H9 (cell line): Measurements from ENCODE around the gene GPR173. TPM values are rescaled to one million over a fixed set of nuclear protein-coding genes. Genes with fewer than 3 reads are reported as not detected.
A peak's percentile ranks its signal among the peaks of the same experiment; 100 is the strongest.

Experiments used
- DNase-seq: peaks from one replicate; pipeline ENCODE4 v3.0.0-alpha.2; 2017
- H2AFZ ChIP-seq: one replicate; pipeline ENCODE4 v1.6.1; 2013; ENCODE audit warnings: mild to moderate bottlenecking, low read length, control low read depth, moderate library complexity
- H2AK5ac ChIP-seq: 2 replicates; pipeline ENCODE4 v1.6.1; 2013; ENCODE audit warnings: low read length, control low read depth, mixed read lengths; ENCODE audit not compliant: insufficient read length
- H2BK120ac ChIP-seq: one replicate; pipeline ENCODE4 v1.6.1; 2013; ENCODE audit warnings: low read depth, mild to moderate bottlenecking, low read length, control low read depth, inconsistent platforms; ENCODE audit not compliant: poor library complexity, severe bottlenecking
- H2BK12ac ChIP-seq: 2 replicates; pipeline ENCODE4 v1.6.1; 2013; ENCODE audit warnings: low read length, control low read depth, mixed read lengths, low read depth; ENCODE audit not compliant: insufficient read length
- H2BK15ac ChIP-seq: 2 replicates; pipeline ENCODE4 v1.6.1; 2013; ENCODE audit warnings: low read depth, low read length, control low read depth
- H2BK20ac ChIP-seq: one replicate; pipeline ENCODE4 v1.6.1; 2013; ENCODE audit warnings: low read depth, mild to moderate bottlenecking, low read length, control low read depth, inconsistent platforms; ENCODE audit not compliant: poor library complexity, severe bottlenecking
- H2BK5ac ChIP-seq: 2 replicates; pipeline ENCODE4 v1.6.1; 2013; ENCODE audit warnings: low read length, control low read depth, mixed read lengths; ENCODE audit not compliant: insufficient read length
- H3K14ac ChIP-seq: 2 replicates; pipeline ENCODE4 v1.6.1; 2013; ENCODE audit warnings: low read length, control low read depth; ENCODE audit not compliant: insufficient read depth
- H3K18ac ChIP-seq: 2 replicates; pipeline ENCODE4 v1.6.1; 2013; ENCODE audit warnings: low read depth, mild to moderate bottlenecking, mixed read lengths, low read length, control low read depth; ENCODE audit not compliant: insufficient read length
- H3K23ac ChIP-seq: 2 replicates; pipeline ENCODE4 v1.6.1; 2013; ENCODE audit warnings: low read length, control low read depth, mixed read lengths, low read depth; ENCODE audit not compliant: insufficient read length
- H3K23me2 ChIP-seq: 2 replicates; pipeline ENCODE4 v1.6.1; 2013; ENCODE audit warnings: low read depth, mild to moderate bottlenecking, mixed read lengths, low read length, control low read depth; ENCODE audit not compliant: insufficient read length, poor library complexity, severe bottlenecking
- H3K27ac ChIP-seq: 2 replicates; pipeline ENCODE4 v1.5.1; 2013; ENCODE audit warnings: low read length, control low read depth, mixed read lengths, low read depth; ENCODE audit not compliant: insufficient read length
- H3K27me3 ChIP-seq: 2 replicates; pipeline ENCODE4 v1.6.1; 2013; ENCODE audit warnings: low read length, control low read depth, inconsistent platforms; ENCODE audit not compliant: insufficient read depth
- H3K4ac ChIP-seq: 2 replicates; pipeline ENCODE4 v1.6.1; 2013; ENCODE audit warnings: low read depth, mild to moderate bottlenecking, control low read depth, inconsistent platforms, low read length, moderate library complexity
- H3K4me1 ChIP-seq: 2 replicates; pipeline ENCODE4 v1.6.1; 2013; ENCODE audit warnings: low read length, control low read depth, inconsistent platforms; ENCODE audit not compliant: insufficient read depth
- H3K4me2 ChIP-seq: 2 replicates; pipeline ENCODE4 v1.6.1; 2013; ENCODE audit warnings: low read length, control low read depth, mixed read lengths; ENCODE audit not compliant: insufficient read length, insufficient read depth
- H3K56ac ChIP-seq: 2 replicates; pipeline ENCODE4 v1.6.1; 2013; ENCODE audit warnings: low read depth, mild to moderate bottlenecking, mixed read lengths, low read length, control low read depth; ENCODE audit not compliant: insufficient read length
- H3K79me1 ChIP-seq: 2 replicates; pipeline ENCODE4 v1.6.1; 2013; ENCODE audit warnings: low read depth, mild to moderate bottlenecking, moderate library complexity, low read length, control low read depth, inconsistent platforms; ENCODE audit not compliant: insufficient read depth, poor library complexity, severe bottlenecking
- H3K79me2 ChIP-seq: 2 replicates; pipeline ENCODE4 v1.6.1; 2013; ENCODE audit warnings: low read length, control low read depth, inconsistent platforms; ENCODE audit not compliant: insufficient read depth
- H3K9ac ChIP-seq: 2 replicates; pipeline ENCODE4 v1.6.1; 2013; ENCODE audit warnings: low read length, control low read depth, mixed read lengths; ENCODE audit not compliant: insufficient read length; ENCODE audit errors: extremely low read depth
- H3K9me3 ChIP-seq: one replicate; pipeline ENCODE4 v1.6.1; 2013; ENCODE audit warnings: low read depth, low read length, inconsistent platforms; ENCODE audit not compliant: control insufficient read depth
- H3T11ph ChIP-seq: one replicate; pipeline ENCODE4 v1.6.1; 2013; ENCODE audit warnings: mild to moderate bottlenecking, low read length, control low read depth, inconsistent platforms
- H4K20me1 ChIP-seq: one replicate; pipeline ENCODE4 v1.6.1; 2013; ENCODE audit not compliant: control insufficient read depth, insufficient read length, insufficient read depth
- H4K5ac ChIP-seq: 2 replicates; pipeline ENCODE4 v1.6.1; 2013; ENCODE audit warnings: low read depth, mild to moderate bottlenecking, mixed read lengths, low read length, control low read depth; ENCODE audit not compliant: insufficient read length
- H4K8ac ChIP-seq: replicated peaks from 2 replicates; pipeline ENCODE4 v1.6.1; 2013; ENCODE audit warnings: low read length, control low read depth, mixed read lengths, low read depth; ENCODE audit not compliant: insufficient read length
- H4K91ac ChIP-seq: 2 replicates; pipeline ENCODE4 v1.6.1; 2013; ENCODE audit warnings: low read depth, mild to moderate bottlenecking, moderate library complexity, mixed read lengths, low read length, control low read depth; ENCODE audit not compliant: insufficient read length
- H3K27ac Mint-ChIP-seq, 3 experiments: 2 replicates in 2 of 3; 3 replicates in 1 of 3; pipeline ENCODE4 v1.8.0; 2020 to 2021; ENCODE audit warnings: mixed read lengths in 3 of 3, mild to moderate bottlenecking in 1 of 3, moderate library complexity in 1 of 3
- H3K27me3 Mint-ChIP-seq: 2 replicates; pipeline ENCODE4 v1.8.0; 2021; ENCODE audit warnings: low read depth, mild to moderate bottlenecking, moderate library complexity, mixed read lengths
- H3K36me3 Mint-ChIP-seq, 3 experiments: 2 replicates in 2 of 3; 3 replicates in 1 of 3; pipeline ENCODE4 v1.8.0; 2020 to 2021; ENCODE audit warnings: low read depth in 3 of 3, mixed read lengths in 3 of 3; ENCODE audit not compliant: insufficient read depth in 1 of 3
- H3K4me1 Mint-ChIP-seq, 2 experiments: 2 replicates each; pipeline ENCODE4 v1.8.0; 2020; ENCODE audit warnings: mixed read lengths in 2 of 2
- H3K4me3 Mint-ChIP-seq, 2 experiments: 2 replicates in 1 of 2; 3 replicates in 1 of 2; pipeline ENCODE4 v1.8.0; 2020 to 2021; ENCODE audit warnings: mild to moderate bottlenecking in 2 of 2, mixed read lengths in 2 of 2, moderate library complexity in 1 of 2
- H3K9me3 Mint-ChIP-seq, 2 experiments: 2 replicates in 1 of 2; 3 replicates in 1 of 2; pipeline ENCODE4 v1.8.0; 2020; ENCODE audit warnings: mild to moderate bottlenecking in 2 of 2, mixed read lengths in 2 of 2, moderate library complexity in 1 of 2
- WGBS: extraction: QIAGEN DNeasy Blood & Tissue Kit; methylation state at CpG from one replicate; pipeline ENCODE4 v1.1.7; 2013; ENCODE audit warnings: missing lambda C conversion rate, low lambda C conversion rate, mixed read lengths; ENCODE audit not compliant: insufficient read length; ENCODE audit errors: extremely low coverage; 5-methylcytosine and 5-hydroxymethylcytosine counted together
- total RNA-seq: library from RNA; stranded (reverse); gene quantifications from 2 replicates; pipeline ENCODE4 v1.2.1, GENCODE V29; 2021
- TF ChIP-seq, protein P1 (sequence below): fragments of 200-600 bp; sonication (generic); conservative IDR thresholded peaks from 3 replicates; pipeline ENCODE4 v1.8.0; 2021; ENCODE audit warnings: antibody characterized with exemption, mild to moderate bottlenecking

GPR173 gene
- total RNA-seq, 1 experiment from 2014 or later = 5.4 TPM

GRCh38 chrX:53095796-53096195, 47.2 kb downstream of the GPR173 start:
- H3K9me3 ChIP-seq = peaks cover 15% of the 10 kb centered on the region
- TF ChIP-seq, protein P1, sequence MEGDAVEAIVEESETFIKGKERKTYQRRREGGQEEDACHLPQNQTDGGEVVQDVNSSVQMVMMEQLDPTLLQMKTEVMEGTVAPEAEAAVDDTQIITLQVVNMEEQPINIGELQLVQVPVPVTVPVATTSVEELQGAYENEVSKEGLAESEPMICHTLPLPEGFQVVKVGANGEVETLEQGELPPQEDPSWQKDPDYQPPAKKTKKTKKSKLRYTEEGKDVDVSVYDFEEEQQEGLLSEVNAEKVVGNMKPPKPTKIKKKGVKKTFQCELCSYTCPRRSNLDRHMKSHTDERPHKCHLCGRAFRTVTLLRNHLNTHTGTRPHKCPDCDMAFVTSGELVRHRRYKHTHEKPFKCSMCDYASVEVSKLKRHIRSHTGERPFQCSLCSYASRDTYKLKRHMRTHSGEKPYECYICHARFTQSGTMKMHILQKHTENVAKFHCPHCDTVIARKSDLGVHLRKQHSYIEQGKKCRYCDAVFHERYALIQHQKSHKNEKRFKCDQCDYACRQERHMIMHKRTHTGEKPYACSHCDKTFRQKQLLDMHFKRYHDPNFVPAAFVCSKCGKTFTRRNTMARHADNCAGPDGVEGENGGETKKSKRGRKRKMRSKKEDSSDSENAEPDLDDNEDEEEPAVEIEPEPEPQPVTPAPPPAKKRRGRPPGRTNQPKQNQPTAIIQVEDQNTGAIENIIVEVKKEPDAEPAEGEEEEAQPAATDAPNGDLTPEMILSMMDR = no peak
- H3K9me3 Mint-ChIP-seq = peaks cover 45 to 59% of the 10 kb centered on the region in 2 experiments
- H3T11ph ChIP-seq = no peak overlapping the region
- no peak overlapping the region for H2BK20ac ChIP-seq
- no peaks in the 10 kb centered on the region for H4K20me1 ChIP-seq
- no peak overlapping the region for H3K14ac ChIP-seq
- H2BK120ac ChIP-seq = no peak overlapping the region
- no peaks in the 10 kb centered on the region for H3K79me2 ChIP-seq
- no peak overlapping the region for H3K27ac ChIP-seq
- no peak overlapping the region for H4K5ac ChIP-seq
- no peaks in the 10 kb centered on the region for H3K4me1 ChIP-seq
- no peak overlapping the region for H2BK12ac ChIP-seq
- no peak overlapping the region for H2BK5ac ChIP-seq
- H3K4ac ChIP-seq = no peak overlapping the region
- no peak overlapping the region for H2AK5ac ChIP-seq
- H3K18ac ChIP-seq = no peak overlapping the region
- H3K56ac ChIP-seq = no peak overlapping the region
- peak overlapping the region in 1 of 2 experiments; percentile 10; a peak in 1 of 5 replicates for H3K4me3 Mint-ChIP-seq
- H3K4me2 ChIP-seq = no peak overlapping the region
- H2AFZ ChIP-seq = no peak overlapping the region
- H3K79me1 ChIP-seq = no peaks in the 10 kb centered on the region
- no peak overlapping the region for H2BK15ac ChIP-seq
- H3K27ac Mint-ChIP-seq = no peak overlapping the region
- H3K27me3 ChIP-seq = no peaks in the 10 kb centered on the region
- no peak overlapping the region for H4K91ac ChIP-seq
- peaks cover 3% of the 10 kb centered on the region for H3K23me2 ChIP-seq
- no peaks in the 10 kb centered on the region; the same call in 1 of the 2 replicates for H3K27me3 Mint-ChIP-seq
- H3K36me3 Mint-ChIP-seq = peaks cover 6 to 10% (median 7%) of the 10 kb centered on the region in 3 experiments; a peak in 6 of 7 replicates
- H3K9ac ChIP-seq = no peak overlapping the region
- no peak for DNase-seq
- H4K8ac ChIP-seq = no peak overlapping the region
- WGBS = no CpG with 5 or more reads among the region's 3 CpGs
- peaks cover 0 to 2% of the 10 kb centered on the region in 2 experiments; a peak in 1 of 4 replicates for H3K4me1 Mint-ChIP-seq
- no peak overlapping the region for H3K23ac ChIP-seq
